GM19351 (cell line): ENCODE measurements around the gene GRM2.
"Not testable (repeated sequence)": the region's sequence is repeated elsewhere in the genome, so short reads cannot be mapped to it uniquely, and the experiment has no call there.

Experiments
- ATAC-seq: cut with Tn5 transposase; IDR thresholded peaks from one replicate; pipeline ENCODE4 v1.9.1; 2021; ENCODE audit warnings: mild to moderate bottlenecking, moderate library complexity; ENCODE audit not compliant: unreplicated experiment

GRM2 gene

DNA sequence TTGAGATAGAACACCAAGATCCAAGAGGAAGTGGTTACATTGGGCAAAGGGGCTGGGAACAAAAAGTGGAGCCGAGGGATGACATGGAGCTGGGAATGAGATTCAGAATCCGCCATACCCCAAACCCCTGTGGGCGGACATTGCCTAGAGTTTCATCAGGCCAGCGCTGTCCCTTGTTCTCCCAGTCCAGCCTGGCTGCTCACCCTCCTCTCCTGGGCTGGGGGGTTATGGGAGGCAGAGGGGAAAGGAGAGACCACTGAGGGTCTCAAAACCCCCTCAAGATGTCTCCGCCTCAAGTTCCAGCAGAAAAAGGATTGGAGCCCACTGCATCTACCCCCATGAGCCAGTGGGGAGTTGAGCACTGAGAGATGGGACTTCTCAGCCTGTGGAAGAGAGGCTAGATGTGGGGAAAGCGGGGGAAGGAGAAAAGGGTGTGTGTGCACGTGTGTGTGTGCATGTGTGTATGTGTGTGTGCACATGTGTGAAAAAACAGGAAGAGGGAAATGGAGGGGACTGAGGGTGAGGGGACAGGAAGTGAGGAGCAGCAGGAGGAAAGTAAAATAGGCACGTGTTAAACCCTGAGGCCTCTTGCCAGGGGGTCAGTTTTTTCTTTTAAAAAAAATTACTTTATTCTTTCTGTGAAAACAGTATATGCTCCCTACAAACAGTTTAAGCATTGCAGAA is 14.3 kb downstream of the GRM2 start:
- ATAC-seq = no peak

- ATAC-seq = no peak
These were observed 15.5 kb downstream of the GRM2 start for GRCh38 chr3:51722362-51722761.

- ATAC-seq = no peak
These were observed 20.6 kb downstream of the GRM2 start for GRCh38 chr3:51727500-51727899.

- no peak for ATAC-seq
These were observed 22.3 kb downstream of the GRM2 start for GRCh38 chr3:51729042-51729633.

DNA sequence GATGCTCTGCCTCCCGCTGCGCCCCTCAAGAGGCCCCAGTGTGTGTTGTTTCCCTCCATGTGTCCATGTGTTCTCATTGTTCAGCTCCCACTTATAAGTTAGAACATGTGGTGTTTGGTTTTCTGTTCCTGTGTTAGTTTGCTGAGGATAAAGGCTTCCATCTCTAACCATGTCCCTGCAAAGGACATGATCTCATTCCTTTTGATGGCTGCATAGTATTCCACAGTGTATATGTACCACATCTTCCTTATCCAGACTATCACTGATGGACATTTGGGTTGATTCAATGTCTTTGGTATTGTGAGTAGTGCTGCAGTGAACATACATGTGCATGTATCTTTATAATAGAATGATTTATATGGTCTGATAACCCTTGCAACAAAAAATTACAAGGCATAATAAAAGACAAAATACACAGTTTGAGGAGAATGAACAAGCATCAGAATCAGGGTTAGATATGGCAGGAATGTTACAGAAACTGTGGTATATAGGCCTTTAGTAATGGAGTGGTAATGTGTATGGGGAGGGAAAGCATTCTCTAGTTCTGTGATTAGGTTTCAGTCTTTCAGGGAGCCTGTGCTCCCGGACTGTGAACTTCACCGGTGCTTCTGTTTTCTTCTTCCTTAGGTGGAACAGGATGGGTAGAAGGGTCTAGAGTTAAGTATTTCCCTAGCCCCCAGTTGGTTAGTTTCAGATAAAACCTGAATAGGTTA is 27.1 kb downstream of the GRM2 start:
- ATAC-seq = no peak

DNA sequence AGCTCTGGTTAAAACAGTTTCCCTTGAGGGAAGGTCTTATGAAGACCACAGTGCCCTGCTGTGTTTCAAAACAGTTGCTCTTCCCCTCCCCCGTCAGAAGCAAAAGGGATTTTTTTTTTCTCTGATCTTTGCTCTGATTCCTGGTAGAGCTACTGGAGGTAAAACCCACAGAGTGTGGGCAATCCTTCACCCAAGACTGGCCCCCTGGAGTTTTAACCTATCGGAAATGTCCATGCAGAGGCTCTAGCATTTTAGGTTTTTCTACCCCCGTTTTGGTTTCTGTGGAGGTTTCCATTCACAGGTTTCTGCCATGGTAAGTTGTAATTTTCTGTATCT is 27.7 kb downstream of the GRM2 start:
- no peak for ATAC-seq

DNA sequence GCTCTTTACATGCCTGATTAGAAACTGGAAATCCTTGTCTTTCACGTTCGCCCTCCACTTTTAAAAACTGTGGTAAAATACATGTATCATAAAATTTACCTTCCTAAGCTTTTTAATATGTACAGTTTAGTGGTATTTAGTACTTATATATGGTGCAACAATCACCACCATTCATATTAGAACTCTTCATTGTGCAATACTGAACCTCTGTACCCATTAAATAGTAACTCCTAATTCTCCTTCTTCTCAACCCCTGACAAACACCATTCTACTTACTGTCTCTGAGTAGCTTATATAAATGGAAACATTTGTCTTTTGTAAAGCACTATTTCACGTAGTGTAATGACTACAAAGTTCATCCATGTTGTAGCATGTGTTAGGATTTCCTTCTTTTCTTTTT is 28.2 kb downstream of the GRM2 start:
- no peak for ATAC-seq

GRCh38 chr3:51735950-51736349 is 29.1 kb downstream of the GRM2 start:
- ATAC-seq = no peak

DNA sequence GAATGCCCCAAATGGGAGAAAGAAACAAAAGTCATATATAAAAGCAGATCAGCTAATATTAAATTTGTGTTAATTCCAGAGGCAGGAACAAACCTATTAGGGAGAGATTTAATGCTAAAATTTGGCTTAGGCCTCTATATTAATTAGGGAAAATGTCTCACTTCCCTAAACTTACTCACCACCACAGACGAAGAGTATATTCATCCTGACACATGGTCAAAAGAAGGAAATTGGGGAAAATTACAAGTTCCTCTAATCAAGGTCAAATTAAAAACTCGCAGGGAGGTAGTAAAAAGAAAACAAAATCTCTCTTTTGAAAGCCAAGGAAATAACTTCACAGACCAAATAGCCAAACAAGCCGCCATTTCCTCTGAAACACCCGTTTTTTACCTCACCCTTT is 32.2 kb downstream of the GRM2 start:
- ATAC-seq = no peak

DNA sequence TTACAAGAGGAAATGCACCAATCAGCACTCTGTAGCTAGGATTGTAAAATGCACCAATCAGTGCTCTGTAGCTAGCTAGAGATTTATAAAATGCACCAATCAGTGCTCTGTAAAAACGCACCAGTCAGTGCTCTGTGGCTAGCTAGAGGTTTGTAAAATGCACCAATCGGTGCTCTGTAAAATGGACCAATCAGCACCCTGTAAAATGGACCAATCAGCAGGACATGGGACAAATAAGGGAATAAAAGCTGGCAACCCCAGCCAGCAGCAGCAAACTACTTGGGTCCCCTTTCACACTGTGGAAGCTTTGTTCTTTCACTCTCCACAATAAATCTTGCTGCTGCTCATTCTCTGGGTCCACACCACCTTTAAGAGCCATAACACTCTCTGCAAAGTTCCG is 35.5 kb downstream of the GRM2 start:
- not testable (repeated sequence) for ATAC-seq

DNA sequence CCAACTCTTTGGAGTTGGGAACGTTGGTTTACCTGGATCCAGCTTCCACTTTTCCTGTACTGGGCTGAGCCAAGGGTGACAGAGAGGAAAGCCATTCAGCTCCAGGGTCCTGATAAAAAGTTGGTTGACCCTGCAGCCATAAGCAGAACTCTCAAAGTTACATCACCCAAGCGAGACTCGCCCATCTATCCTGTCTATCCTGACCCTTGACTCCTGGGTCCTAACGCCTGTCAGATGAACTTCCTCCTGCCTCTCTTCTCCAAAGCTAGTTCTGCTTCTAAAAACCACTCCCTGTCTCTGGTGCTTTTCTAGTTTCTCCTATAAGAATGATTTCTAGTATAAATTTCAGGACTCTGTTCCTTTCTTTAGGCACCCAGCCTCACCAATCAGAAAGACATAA is 36.1 kb downstream of the GRM2 start:
- ATAC-seq = not testable (repeated sequence)

DNA sequence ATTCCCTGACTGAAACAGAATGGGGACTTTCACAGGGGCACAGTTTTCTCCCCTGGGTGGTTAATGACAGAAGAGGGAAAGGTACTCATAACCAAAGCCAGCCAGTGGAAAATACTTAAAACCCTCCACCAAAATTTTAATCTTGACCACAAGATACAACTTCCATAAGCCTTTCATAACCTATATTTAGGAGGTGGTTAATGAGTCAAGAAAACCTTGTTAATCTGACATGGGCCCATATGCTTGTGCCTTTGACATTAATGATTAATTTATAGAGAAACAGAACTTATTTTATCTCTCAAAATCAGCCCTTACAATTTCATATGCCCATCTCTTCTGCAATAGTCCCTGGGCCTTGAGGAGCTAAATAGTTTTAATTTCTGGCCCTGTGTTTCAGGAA is 41.0 kb downstream of the GRM2 start:
- no peak for ATAC-seq

GRCh38 chr3:51748327-51748726 is 41.5 kb downstream of the GRM2 start:
- no peak for ATAC-seq

DNA sequence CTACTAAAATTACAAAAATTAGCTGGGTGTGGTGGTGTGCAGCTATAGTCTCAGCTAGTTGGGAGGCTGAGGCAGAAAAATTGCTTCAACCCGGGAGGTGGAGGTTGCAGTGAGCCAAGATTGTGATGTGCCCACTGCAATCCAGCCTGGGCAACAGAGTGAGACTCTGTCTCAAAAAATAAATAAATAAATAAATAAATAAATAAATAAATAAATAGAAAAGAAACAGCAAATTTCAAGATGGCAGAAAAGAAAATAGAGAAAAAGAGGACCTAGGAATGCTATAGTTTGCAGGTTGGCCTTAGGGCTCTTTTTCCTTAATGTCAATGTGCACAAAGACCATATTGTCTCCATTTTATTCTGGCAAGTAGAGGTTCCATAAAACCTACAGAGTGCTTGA is 44.0 kb downstream of the GRM2 start:
- no peak for ATAC-seq

DNA sequence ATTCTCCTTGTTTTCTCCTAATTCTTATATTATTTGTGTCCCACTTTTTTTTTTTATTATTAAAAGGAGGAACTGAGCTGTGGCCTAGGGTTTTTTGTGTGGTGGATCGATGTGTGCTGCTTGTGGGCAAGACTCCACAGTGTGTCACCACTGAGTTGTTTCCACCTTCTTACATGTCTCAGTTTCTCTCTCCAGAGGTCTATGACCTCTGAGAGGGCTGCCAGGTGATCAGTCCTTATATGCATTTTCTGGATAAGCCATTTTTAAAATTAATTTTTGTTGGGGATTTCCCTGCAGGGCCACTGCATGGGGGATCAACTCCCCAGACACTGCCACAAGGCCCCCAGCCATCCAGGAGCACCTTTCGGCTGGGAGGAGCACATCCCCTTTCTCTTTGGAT is 44.4 kb downstream of the GRM2 start:
- no peak for ATAC-seq

DNA sequence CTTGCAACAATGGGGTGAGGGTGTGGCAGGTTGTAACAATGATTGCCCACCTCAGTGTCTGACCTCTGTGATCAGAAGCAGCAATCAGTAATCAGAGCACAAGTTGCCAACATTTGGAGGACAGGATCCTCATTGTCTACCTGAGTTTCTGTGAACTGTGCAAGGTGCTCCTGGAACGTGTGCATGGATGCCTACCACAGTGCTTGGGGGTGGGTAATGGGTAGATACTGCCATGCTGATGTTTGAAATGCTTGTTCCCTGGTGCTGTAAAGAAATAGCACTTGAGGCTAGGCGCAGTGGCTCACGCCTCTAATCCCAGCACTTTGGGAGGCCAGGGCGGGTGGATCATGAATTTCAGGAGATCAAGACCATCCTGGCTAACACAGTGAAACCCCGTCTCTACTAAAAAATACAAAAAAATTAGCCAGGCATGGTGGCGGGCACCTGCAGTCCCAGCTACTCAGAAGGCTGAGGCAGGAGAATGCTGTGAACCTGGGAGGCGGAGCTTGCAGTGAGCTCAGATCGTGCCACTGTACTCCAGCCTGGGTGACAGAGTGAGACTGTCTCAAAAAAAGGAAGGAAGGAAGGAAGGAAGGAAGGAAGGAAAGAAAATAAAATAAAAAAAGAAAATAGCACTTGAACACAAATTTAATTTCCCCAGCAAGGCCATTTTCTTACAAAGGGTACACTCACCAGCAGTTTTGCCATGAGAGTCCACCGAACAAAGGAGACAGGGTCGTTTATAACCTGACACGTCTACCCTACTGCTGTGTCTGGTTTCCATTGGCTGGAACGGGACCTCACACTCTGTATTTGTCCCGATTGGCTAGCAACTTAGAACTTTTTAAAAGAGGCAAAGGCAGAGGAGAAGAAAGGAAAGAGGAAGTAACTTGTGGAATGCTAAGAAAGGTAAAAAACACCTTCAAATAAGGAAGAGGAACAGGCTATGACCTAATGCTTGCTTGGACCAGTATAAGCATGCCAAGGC is 47.2 kb downstream of the GRM2 start:
- ATAC-seq = not testable (repeated sequence)

- ATAC-seq = no peak
These were observed 52.3 kb downstream of the GRM2 start for GRCh38 chr3:51759203-51759602.
